GM21723 (cell line): ENCODE data around the gene ZMIZ1.

Experiments
- ATAC-seq: cut with Tn5 transposase; IDR thresholded peaks from one replicate; pipeline ENCODE4 v1.9.1; 2021; ENCODE audit warnings: mild to moderate bottlenecking, moderate library complexity; ENCODE audit not compliant: unreplicated experiment

Gene ZMIZ1

DNA sequence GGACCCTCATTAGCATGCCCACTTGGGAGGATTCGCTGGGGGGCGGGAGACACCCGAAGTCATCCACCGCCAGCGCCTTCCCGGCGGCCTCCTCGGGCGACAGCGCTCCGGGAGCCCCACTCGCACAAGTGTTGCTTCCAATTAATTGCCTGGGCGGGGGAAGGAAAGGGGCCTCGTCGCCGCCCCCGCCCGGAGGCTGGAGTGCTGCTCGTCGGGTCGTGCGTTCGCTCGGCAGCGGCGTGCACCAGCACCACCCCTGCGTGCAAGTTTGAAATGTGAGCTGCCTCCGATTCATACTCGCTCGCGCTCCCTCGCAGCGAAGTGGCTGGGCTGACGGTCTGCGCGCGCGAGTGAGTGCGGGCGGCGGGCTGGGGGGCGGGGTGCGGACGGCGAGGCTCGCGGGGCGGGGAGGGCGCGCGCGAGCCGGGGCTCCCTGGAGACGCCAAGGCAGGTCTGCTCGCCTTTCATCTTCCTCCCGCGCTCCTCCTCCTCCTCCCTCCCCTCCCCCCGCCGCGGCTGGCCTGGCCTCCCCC is 173.9 kb downstream of the ZMIZ1 start:
- ATAC-seq = peak; percentile 18

DNA sequence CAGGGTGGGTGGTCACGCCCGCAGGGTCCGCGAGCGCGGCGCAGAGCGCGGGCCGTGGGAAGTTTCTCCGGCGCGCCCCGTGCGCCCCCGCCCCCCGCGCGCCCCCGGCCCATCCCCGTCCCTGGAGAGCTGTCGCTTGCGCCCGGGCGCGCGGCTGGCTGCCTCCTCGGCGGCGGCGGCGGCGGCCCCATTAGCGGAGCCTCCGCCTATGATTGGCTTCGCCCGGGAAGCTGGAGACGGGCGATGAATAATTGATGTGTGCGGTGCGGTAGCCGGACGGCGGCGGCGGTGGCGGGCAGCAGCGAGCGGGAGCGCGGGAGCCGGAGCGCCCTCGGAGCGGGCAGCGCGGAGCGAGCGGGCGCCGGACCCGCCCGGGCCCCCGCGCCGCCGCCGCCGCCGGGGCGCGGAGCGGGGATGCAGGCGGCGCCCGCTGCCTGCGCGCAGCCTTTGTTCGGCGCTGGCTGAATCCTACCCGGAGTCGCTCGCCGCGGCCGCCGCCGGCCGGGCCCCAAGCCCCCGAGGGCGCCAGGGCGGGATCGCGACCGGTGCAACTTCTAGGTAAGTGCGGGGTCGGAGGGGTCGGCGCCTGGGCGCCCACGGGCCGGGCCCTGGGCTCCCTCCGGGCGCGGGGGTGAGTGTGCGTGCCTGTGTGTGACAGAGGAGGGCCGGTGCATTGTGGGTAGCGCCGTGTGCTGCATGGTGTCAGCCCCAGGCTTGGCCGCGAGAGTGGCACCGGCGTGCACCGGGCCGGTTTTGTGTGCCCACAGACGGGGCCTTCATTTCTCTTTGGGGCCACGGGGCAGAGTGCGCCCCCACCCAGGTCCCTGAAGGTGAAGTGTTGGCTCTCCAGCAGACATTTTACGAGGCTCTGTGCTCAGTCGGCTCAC is 174.7 kb downstream of the ZMIZ1 start:
- peak; percentile 39 for ATAC-seq

DNA sequence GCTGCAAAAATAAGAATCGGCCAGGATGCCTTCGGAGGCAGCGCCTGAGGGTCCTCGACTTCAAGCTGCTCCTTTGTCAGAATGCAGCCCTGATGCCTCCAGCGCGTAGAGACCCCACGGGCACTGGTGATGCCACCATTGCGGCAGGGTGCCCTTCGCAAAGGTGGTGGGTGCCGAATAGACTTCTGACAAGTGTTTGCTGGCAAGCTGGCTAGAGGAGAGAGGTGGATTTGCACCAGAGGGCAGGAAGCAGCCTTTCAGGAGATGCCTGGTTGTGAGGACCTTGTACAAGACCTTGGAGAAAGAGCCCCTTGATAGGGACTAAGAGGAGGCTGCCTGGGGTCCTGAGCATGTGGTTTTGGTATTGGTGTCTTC is 175.3 kb downstream of the ZMIZ1 start:
- ATAC-seq = no peak

DNA sequence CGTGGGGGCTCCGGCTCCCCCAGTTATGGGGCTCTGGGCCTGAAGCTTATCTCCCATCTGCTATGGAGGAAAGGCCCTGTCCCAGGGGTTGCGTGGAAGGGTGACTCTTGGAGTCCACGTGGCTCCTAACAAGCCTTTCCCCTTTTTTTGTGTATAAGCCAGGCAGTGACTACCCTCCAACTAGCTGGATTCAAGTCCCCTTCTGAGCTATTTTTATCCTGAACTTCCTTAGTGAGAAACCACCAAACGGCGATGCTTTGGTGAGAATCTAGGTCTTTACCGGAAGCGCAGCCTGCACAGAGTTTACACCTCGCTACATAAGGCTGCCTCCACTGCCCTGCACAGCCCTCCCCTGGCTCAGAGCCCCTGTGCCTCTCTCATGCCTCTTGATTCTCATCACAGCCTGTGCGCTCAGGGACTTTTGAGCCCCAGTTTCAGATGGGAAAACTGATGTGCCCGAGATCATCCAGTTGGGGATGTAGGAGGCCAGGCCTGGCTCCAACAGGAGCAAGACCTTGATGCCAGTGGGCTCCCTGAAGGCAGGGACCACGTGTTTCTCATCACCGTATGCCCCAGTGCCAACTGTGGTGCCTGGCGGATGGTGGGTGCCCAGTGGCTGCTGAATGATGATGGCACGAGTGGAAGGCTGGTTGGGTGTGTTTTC is 176.2 kb downstream of the ZMIZ1 start:
- peak; percentile 34 for ATAC-seq

- no peak for ATAC-seq
Measured at GRCh38 chr10:79245539-79246208, 176.9 kb downstream of the ZMIZ1 start.

DNA sequence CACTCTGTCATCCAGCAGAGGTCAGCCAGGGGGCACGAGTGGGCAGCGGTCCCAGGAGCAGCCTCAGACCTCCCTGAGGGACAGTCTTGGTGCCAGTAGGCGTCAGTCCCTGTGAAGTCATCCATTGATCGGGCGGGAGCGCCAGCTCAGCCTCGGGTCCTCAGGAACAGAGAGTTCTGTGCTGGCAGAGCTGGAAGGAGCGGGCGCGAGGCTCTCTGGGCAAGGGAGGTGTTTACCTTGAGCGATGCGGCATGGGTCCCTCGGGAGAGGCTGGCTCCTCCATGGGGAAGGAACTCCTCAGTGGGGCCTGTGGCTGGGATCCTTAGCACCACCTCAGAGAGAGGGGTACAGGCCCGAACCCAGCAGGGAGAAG is 177.4 kb downstream of the ZMIZ1 start:
- ATAC-seq = no peak

GRCh38 chr10:79246606-79247275 is 178.0 kb downstream of the ZMIZ1 start:
- ATAC-seq = no peak

DNA sequence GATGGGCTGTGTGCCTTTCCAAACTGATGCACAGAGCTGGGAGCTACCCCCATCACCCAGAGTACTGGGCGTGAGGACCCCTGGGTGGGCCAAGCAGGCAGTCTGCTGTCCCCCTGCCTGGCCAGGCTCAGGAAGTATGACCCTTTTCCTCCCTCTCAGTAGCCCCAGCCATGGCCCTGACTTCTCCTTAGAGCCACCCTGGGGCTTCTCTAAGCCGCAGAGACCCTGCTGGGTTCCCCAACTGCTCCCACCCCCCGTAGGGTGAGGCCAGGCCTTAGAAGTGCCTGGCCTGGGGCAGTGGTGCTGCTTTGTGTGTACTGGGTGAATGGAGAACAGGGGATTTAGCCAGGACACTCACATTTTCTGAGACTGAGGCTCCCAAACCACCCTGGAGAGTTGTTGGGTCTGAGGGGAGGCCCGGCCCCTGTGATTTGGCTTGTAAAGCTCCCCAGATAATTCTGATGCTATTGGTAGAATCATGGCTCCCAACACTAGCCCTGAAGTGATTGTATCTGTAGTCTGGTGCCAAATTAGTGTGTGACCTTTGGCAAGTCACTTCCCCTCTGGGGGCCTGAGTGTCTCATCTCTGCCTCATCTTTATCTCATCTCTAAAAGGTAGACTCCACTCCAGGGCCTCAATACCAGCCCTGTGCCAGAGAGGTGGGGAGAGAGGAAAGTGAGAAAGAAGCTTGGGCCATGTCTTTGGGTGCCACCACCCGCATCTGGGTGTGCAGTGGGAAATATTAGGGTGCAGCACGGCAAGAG is 178.8 kb downstream of the ZMIZ1 start:
- no peak for ATAC-seq

- no peak for ATAC-seq
Measured at GRCh38 chr10:79248341-79249185, 179.8 kb downstream of the ZMIZ1 start.

DNA sequence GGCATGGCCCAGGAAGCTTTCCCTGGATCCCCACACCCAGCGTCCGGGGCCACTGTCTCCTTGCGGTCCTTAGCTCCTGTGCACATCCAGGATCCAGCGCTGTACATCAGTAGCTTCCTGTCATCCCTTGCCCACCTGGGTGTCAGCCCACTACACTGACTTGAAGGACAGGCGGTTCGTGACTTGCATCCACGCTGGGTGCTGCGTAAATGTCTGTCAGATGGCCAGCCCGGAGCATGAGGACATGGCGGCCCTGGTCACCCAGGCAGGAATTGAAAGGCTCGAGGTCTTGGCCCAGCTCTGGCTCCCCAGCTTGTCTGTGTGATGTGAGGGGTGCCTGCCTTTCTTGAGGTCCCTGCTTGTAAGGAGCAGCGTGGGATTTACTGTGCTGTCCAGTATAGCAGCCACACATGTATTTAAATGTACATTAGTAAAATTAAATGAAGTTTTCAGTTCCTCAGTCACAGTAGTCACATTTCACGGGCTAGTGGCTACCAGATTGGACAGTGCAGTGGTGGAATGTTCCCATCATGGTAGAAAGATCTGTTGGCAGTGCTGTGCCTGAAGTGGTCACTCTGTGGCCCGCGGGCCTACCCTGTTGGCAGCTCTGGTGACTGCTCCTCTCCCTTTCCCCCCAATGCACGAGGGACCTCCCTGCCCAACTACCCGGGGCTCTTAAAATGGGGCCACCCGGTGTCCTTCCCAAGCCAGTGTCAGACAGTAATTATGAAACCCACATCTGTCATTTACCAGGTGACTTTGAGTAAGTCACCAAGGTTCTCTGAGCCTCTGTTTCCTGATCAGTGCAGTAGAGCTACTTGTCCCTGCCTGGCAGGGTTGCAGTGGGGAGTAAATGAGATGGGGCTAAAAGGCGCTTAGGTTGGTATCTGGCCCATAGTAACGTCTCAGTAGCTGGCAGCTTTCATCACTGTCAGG is 180.7 kb downstream of the ZMIZ1 start:
- peak; percentile 62 for ATAC-seq

- no peak for ATAC-seq
Measured at GRCh38 chr10:79250259-79250658, 181.5 kb downstream of the ZMIZ1 start.

DNA sequence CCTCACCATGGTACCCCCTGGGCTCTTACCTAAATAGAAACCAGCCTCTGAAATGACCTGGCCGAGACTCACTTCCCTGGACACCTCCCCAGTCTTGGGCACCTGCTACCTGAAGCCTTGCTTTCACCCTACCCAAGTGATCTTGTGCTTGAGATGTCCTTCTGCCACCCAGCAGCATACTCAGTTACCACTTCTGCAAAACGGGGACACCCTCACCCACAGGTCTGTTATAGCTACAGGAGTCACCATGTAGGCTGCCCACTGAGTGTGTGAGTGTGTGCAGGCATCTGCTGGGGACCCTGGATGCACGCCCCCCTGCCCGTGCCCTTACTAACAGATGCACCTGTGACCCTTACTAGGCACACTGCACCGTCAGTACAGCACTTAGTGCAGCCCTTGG is 183.7 kb downstream of the ZMIZ1 start:
- no peak for ATAC-seq

DNA sequence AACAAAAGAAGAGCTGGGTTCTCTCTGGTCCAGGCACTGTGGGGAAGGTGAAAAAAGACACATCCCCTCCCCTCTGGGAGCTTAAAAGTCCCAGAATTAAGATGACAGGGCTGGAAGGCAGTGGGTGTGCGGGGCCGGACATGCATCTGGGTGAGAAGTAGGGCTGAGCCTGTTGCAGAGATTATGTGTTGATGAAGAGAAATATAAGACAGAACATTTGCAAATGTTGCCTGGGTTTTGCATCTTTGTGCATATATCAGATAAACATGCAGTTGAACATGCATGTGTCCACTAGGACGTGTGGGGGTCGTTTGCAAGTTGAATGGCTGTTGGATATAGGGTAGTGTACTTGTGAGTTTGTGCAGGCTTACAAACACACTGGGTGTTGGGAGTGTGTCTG is 184.2 kb downstream of the ZMIZ1 start:
- no peak for ATAC-seq

- ATAC-seq = no peak
Measured at GRCh38 chr10:79253704-79254103, 184.9 kb downstream of the ZMIZ1 start.

DNA sequence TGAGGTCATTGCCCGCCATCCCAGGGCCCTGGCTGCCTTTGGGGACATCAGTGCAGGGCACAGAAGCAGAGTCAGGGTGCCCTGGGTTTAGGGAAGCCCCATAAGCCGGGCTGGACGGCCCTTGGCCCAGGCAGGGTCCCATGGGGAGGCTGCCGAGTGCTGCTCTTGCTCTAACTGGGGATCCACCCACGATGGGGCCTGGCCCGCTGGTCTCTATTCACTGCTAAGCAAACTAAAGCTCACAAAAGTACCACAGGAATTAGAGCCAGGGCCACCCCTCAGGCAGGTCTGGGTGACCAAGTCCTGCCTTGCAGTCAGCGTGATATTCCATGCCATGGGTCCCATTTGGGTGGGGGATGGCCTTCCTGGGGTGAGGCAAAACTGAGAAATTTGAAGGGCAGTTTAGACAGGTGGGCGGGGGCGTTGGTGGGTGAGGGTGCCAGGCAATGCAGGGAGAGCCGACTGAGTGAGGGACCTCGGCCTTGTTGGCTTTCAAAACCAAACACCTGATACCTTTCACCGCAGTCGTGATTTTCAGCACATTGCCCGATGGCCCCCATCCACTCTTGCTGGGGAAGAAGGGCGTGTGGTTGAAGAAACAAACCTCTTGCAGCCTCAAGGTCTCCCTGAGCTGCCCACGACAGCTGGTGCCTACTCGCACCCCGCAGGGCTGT is 185.7 kb downstream of the ZMIZ1 start:
- ATAC-seq = no peak

GRCh38 chr10:79255007-79255507 is 186.3 kb downstream of the ZMIZ1 start:
- ATAC-seq = no peak

DNA sequence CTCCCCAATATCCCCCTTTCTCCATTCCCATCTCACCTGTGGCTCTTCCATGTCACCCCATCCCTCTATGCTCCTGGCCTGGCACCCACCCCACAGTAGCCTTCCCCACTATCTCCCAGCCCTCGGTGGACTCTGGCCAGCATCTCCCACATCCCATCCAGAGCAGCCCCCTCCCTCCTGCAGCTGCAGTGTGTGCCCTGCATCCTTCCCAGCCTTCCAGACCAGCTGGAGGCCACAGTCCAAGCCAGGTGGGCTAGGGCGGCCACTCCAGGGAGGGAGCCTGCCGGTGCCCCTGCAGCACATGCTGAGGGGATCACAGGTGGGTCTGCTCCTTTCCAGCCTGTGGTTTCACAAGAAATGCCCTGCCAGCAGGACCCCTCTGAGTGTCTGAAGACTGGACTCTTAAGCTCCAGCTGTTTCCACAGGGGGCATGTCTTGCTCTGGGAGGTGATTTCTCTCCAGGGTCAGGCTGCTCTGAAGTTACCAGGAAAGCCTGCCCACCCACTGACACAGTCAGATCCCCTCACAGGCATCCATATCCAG is 187.6 kb downstream of the ZMIZ1 start:
- no peak for ATAC-seq
